Esophagus (tissue), 2 donors: Measurements from ENCODE around the gene IGF1R. TPM values are rescaled to one million over a fixed set of nuclear protein-coding genes. Genes with fewer than 3 reads are reported as not detected.

ENCODE experiments used
- H3K27ac ChIP-seq, 2 donors: one replicate each; pipeline ENCODE4 v1.5.1; 2013; ENCODE audit warnings: low read depth in 2 of 2, mild to moderate bottlenecking in 2 of 2, inconsistent platforms in 1 of 2, low read length in 1 of 2, moderate library complexity in 1 of 2
- H3K27me3 ChIP-seq, 2 donors: one replicate each; pipeline ENCODE4 v1.6.1; 2013; ENCODE audit warnings: low read length in 2 of 2, control low read depth in 1 of 2, mild to moderate bottlenecking in 1 of 2; ENCODE audit not compliant: insufficient read depth in 2 of 2, control insufficient read depth in 1 of 2
- H3K36me3 ChIP-seq, 2 donors: one replicate each; pipeline ENCODE4 v1.6.1; 2013; ENCODE audit warnings: low read length in 1 of 2; ENCODE audit not compliant: control insufficient read depth in 2 of 2, insufficient read depth in 2 of 2
- H3K4me1 ChIP-seq, 2 donors: one replicate each; pipeline ENCODE4 v1.6.1; 2013; ENCODE audit warnings: low read length in 1 of 2; ENCODE audit not compliant: control insufficient read depth in 2 of 2, insufficient read depth in 2 of 2
- H3K4me3 ChIP-seq, 2 donors: one replicate each; pipeline ENCODE4 v1.5.1; 2013; ENCODE audit warnings: low read length in 2 of 2, mild to moderate bottlenecking in 2 of 2, low read depth in 1 of 2, moderate library complexity in 1 of 2
- H3K9me3 ChIP-seq, 2 donors: one replicate each; pipeline ENCODE4 v1.6.1; 2013; ENCODE audit warnings: mild to moderate bottlenecking in 2 of 2, low read depth in 1 of 2, low read length in 1 of 2, moderate library complexity in 1 of 2; ENCODE audit not compliant: control insufficient read depth in 2 of 2, insufficient read depth in 1 of 2
- WGBS, 2 donors: extraction: QIAGEN DNeasy Blood & Tissue Kit; methylation state at CpG; one replicate each; pipeline ENCODE4 v1.1.7; 2013; 5-methylcytosine and 5-hydroxymethylcytosine counted together
- polyA plus RNA-seq, 2 donors: library from polyadenylated mRNA; stranded (reverse); fragments of 200-250 nt; gene quantifications; one replicate each; pipeline ENCODE4 v1.2.3, GENCODE V29; 2013
- donor health status: healthy with polysubstance abuse.
- donor health status: Bipolar disorder and iron deficiency.

IGF1R gene
- polyA plus RNA-seq, 2 donors: 4.1 to 4.4 TPM

- Histone ChIP-seq H3K4me1 (peaks cover 8 to 11% of the 10 kb centered on the region in 2 donors), H3K27ac (peak overlapping the region; percentile 36 to 51), H3K4me3 (no peak overlapping the region)
Measured at GRCh38 chr15:98682992-98683701, 34.8 kb downstream of the IGF1R start.

GRCh38 chr15:98683831-98684230 lies 35.5 kb downstream of the IGF1R start:
- H3K27me3 ChIP-seq: no peaks in the 10 kb centered on the region
- H3K27ac ChIP-seq: peak overlapping the region; percentile 36 to 78
- no peaks in the 10 kb centered on the region for H3K9me3 ChIP-seq
- 36 to 43% methylated on average over 5 of the region's 5 CpGs for WGBS, 2 donors
- H3K4me3 ChIP-seq: no peak overlapping the region
- H3K36me3 ChIP-seq: no peaks in the 10 kb centered on the region
- H3K4me1 ChIP-seq: peaks cover 5 to 13% of the 10 kb centered on the region in 2 donors

More at GRCh38 chr15:98682992-98683701, 34.8 kb downstream of the IGF1R start:
- Histone ChIP-seq H3K9me3 (no peaks in the 10 kb centered on the region), H3K27me3 (no peaks in the 10 kb centered on the region), H3K36me3 (no peaks in the 10 kb centered on the region)
- 28 to 46% methylated on average over 9 of the region's 9 CpGs for WGBS, 2 donors

- 40 to 51% methylated on average over 4 of the region's 4 CpGs for WGBS, 2 donors
- Histone ChIP-seq H3K36me3 (no peaks in the 10 kb centered on the region), H3K27me3 (no peaks in the 10 kb centered on the region), H3K4me3 (no peak overlapping the region), H3K4me1 (peaks cover 5 to 13% of the 10 kb centered on the region in 2 donors), H3K9me3 (no peaks in the 10 kb centered on the region), H3K27ac (no peak overlapping the region)
Measured at GRCh38 chr15:98684436-98684835, 36.1 kb downstream of the IGF1R start.

GRCh38 chr15:98684995-98685525 lies 36.7 kb downstream of the IGF1R start:
- no peaks in the 10 kb centered on the region for H3K36me3 ChIP-seq
- peaks cover 5 to 17% of the 10 kb centered on the region in 2 donors for H3K4me1 ChIP-seq
- no peaks in the 10 kb centered on the region for H3K9me3 ChIP-seq
- no peaks in the 10 kb centered on the region for H3K27me3 ChIP-seq
- no peak overlapping the region for H3K4me3 ChIP-seq
- peak overlapping the region in 1 of 2 donors; percentile 7 for H3K27ac ChIP-seq
- WGBS, 2 donors: 75 to 84% methylated on average over 5 of the region's 5 CpGs

- Histone ChIP-seq H3K27ac (no peak overlapping the region), H3K9me3 (no peaks in the 10 kb centered on the region), H3K27me3 (no peaks in the 10 kb centered on the region), H3K4me1 (peaks cover 5 to 17% of the 10 kb centered on the region in 2 donors), H3K4me3 (no peak overlapping the region), H3K36me3 (no peaks in the 10 kb centered on the region)
- 87 to 96% methylated on average over 5 of the region's 5 CpGs for WGBS, 2 donors
Measured at GRCh38 chr15:98686983-98687382, 38.6 kb downstream of the IGF1R start.

- no peak overlapping the region for H3K27ac ChIP-seq
- no peak overlapping the region for H3K4me3 ChIP-seq
- H3K36me3 ChIP-seq: no peaks in the 10 kb centered on the region
- no peaks in the 10 kb centered on the region for H3K9me3 ChIP-seq
- WGBS, 2 donors: 76 to 83% methylated on average over 5 of the region's 5 CpGs
- peaks cover 5 to 18% of the 10 kb centered on the region in 2 donors for H3K4me1 ChIP-seq
- H3K27me3 ChIP-seq: no peaks in the 10 kb centered on the region
Measured at GRCh38 chr15:98689431-98689861, 41.1 kb downstream of the IGF1R start.

- H3K4me3 ChIP-seq: no peak overlapping the region
- H3K36me3 ChIP-seq: no peaks in the 10 kb centered on the region
- no peaks in the 10 kb centered on the region for H3K27me3 ChIP-seq
- peaks cover 5 to 14% of the 10 kb centered on the region in 2 donors for H3K4me1 ChIP-seq
- WGBS, 2 donors: 70 to 74% methylated on average over 6 of the region's 6 CpGs
- H3K27ac ChIP-seq: no peak overlapping the region
- no peaks in the 10 kb centered on the region for H3K9me3 ChIP-seq
Measured at GRCh38 chr15:98690272-98690950, 42.1 kb downstream of the IGF1R start.

GRCh38 chr15:98692213-98692612 lies 43.9 kb downstream of the IGF1R start:
- Histone ChIP-seq H3K27ac (no peak overlapping the region), H3K4me1 (peaks cover 6 to 13% of the 10 kb centered on the region in 2 donors), H3K36me3 (no peaks in the 10 kb centered on the region), H3K27me3 (no peaks in the 10 kb centered on the region), H3K9me3 (no peaks in the 10 kb centered on the region), H3K4me3 (no peak overlapping the region)
- 74 to 91% methylated on average over 2 of the region's 2 CpGs for WGBS, 2 donors

GRCh38 chr15:98694161-98694560 lies 45.8 kb downstream of the IGF1R start:
- H3K36me3 ChIP-seq: no peaks in the 10 kb centered on the region
- H3K4me1 ChIP-seq: peaks cover 3 to 12% of the 10 kb centered on the region in 2 donors
- H3K9me3 ChIP-seq: no peaks in the 10 kb centered on the region
- no peak overlapping the region for H3K27ac ChIP-seq
- no peaks in the 10 kb centered on the region for H3K27me3 ChIP-seq
- 47 to 73% methylated on average over 6 of the region's 6 CpGs for WGBS, 2 donors
- H3K4me3 ChIP-seq: no peak overlapping the region
